Measurements from ENCODE around the gene SCG2. TPM values are rescaled to one million over a fixed set of nuclear protein-coding genes. Genes with fewer than 3 reads are reported as not detected.

SCG2 gene
- polyA plus RNA-seq, 1 donor (not counting 4 experiments of a cell fraction or from before 2014, with no cell fraction given) = 0.10 TPM

- Histone ChIP-seq H4K20me1 (ENCODE audit: control insufficient read depth, extremely low read depth, insufficient read depth, low read length) (no peaks in the 10 kb centered on the region), H2AFZ (ENCODE audit: control insufficient read depth, low read length) (no peak overlapping the region), H3K27ac (ENCODE audit: control insufficient read depth, insufficient read depth, low read length) (no peak overlapping the region), H3K36me3 (ENCODE audit: control insufficient read depth in 2 of 2, extremely low read depth in 1 of 2, insufficient read depth in 2 of 2, low read length in 2 of 2) (no peaks in the 10 kb centered on the region), H3K27me3 (ENCODE audit: control insufficient read depth, extremely low read depth, insufficient read depth, low read length) (no peaks in the 10 kb centered on the region), H3K9me1 (ENCODE audit: control insufficient read depth, extremely low read depth, insufficient read depth, low read length) (no peaks in the 10 kb centered on the region), H3K4me3 (ENCODE audit: control insufficient read depth in 2 of 3, extremely low read depth in 1 of 3, insufficient read depth in 2 of 3, low read depth in 1 of 3, low read length in 3 of 3) (no peak overlapping the region), H3K4me1 (ENCODE audit: control insufficient read depth, extremely low read depth, insufficient read depth, low read length) (no peaks in the 10 kb centered on the region), H3K9ac (ENCODE audit: control insufficient read depth, extremely low read depth, insufficient read depth, low read length) (no peak overlapping the region), H3K79me2 (ENCODE audit: control insufficient read depth, insufficient read depth, low read length) (no peaks in the 10 kb centered on the region), H3K4me2 (ENCODE audit: control insufficient read depth, extremely low read depth, insufficient read depth, low read depth, low read length) (no peak overlapping the region), H3K9me3 (ENCODE audit: control insufficient read depth, low read depth, low read length) (no peaks in the 10 kb centered on the region)
- no peak for FAIRE-seq
- no peak for DNase-seq (ENCODE audit: low read depth, low spot score)
- TF ChIP-seq CTCF (optimal IDR thresholded peaks at IDR 0.05 in 1 of 3, IDR thresholded peaks at IDR 0.05 in 1 of 3, conservative IDR thresholded peaks at IDR 0.05 in 1 of 3; ENCODE audit: extremely low read depth in 1 of 3, insufficient read depth in 2 of 3, low read length in 3 of 3) (no peak), EZH2 (IDR thresholded peaks at IDR 0.05; ENCODE audit: low read length) (no peak)
- dilution Hi-C loops (cut with MboI; ENCODE audit: extremely low pct_ligation_motif_present, low sequenced_read_pairs) = no loop called here
Observed at GRCh38 chr2:223635080-223635479, 32.9 kb upstream of the SCG2 start.

DNA sequence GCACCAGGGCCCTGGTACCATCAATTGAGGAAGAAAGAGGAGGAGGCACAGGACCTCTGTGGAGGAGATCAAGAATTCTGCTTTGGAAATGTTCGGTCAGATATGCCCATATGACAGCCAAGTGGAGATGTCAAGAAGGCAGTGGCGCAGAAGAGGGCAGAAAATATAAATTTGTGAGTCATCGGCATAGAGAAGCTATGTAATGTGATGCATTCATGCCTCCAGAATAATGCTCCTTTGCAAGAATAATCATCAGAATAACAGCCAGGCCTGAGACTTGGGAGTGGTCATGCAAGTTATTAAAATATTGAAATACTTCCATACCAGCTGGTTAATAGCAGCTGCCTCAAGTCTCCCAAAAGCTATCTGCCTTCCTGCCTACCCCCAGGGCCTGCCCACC lies 32.1 kb upstream of the SCG2 start:
- Histone ChIP-seq H4K20me1 (ENCODE audit: control insufficient read depth, extremely low read depth, insufficient read depth, low read length) (no peaks in the 10 kb centered on the region), H3K27ac (ENCODE audit: control insufficient read depth, insufficient read depth, low read length) (no peak overlapping the region), H3K27me3 (ENCODE audit: control insufficient read depth, extremely low read depth, insufficient read depth, low read length) (no peaks in the 10 kb centered on the region), H3K79me2 (ENCODE audit: control insufficient read depth, insufficient read depth, low read length) (no peaks in the 10 kb centered on the region), H2AFZ (ENCODE audit: control insufficient read depth, low read length) (no peak overlapping the region), H3K9me3 (ENCODE audit: control insufficient read depth, low read depth, low read length) (no peaks in the 10 kb centered on the region), H3K4me2 (ENCODE audit: control insufficient read depth, extremely low read depth, insufficient read depth, low read depth, low read length) (no peak overlapping the region), H3K36me3 (ENCODE audit: control insufficient read depth in 2 of 2, extremely low read depth in 1 of 2, insufficient read depth in 2 of 2, low read length in 2 of 2) (no peaks in the 10 kb centered on the region), H3K9ac (ENCODE audit: control insufficient read depth, extremely low read depth, insufficient read depth, low read length) (no peak overlapping the region), H3K4me1 (ENCODE audit: control insufficient read depth, extremely low read depth, insufficient read depth, low read length) (no peaks in the 10 kb centered on the region), H3K9me1 (ENCODE audit: control insufficient read depth, extremely low read depth, insufficient read depth, low read length) (no peaks in the 10 kb centered on the region), H3K4me3 (ENCODE audit: control insufficient read depth in 2 of 3, extremely low read depth in 1 of 3, insufficient read depth in 2 of 3, low read depth in 1 of 3, low read length in 3 of 3) (no peak overlapping the region)
- FAIRE-seq = no peak
- TF ChIP-seq EZH2 (IDR thresholded peaks at IDR 0.05; ENCODE audit: low read length) (no peak), CTCF (optimal IDR thresholded peaks at IDR 0.05 in 1 of 3, IDR thresholded peaks at IDR 0.05 in 1 of 3, conservative IDR thresholded peaks at IDR 0.05 in 1 of 3; ENCODE audit: extremely low read depth in 1 of 3, insufficient read depth in 2 of 3, low read length in 3 of 3) (no peak)
- dilution Hi-C loops (cut with MboI; ENCODE audit: extremely low pct_ligation_motif_present, low sequenced_read_pairs) = no loop called here
- no peak for DNase-seq (ENCODE audit: low read depth, low spot score)

All from keratinocyte (primary cell).